HUES48 (cell line): ENCODE data around the gene CEP70.
"Not testable (repeated sequence)": the region's sequence is repeated elsewhere in the genome, so short reads cannot be mapped to it uniquely, and the experiment has no call there.

ENCODE experiments used
- H3K27ac ChIP-seq: one replicate; pipeline ENCODE4 v1.7.0; 2013; ENCODE audit warnings: low read depth, low read length, inconsistent platforms
- H3K27me3 ChIP-seq: 2 replicates; pipeline ENCODE4 v1.6.1; 2013; ENCODE audit warnings: mild to moderate bottlenecking, low read length; ENCODE audit not compliant: control insufficient read depth, insufficient read depth
- H3K36me3 ChIP-seq: 2 replicates; pipeline ENCODE4 v1.6.1; 2013; ENCODE audit warnings: low read length; ENCODE audit not compliant: control insufficient read depth, insufficient read depth
- H3K4me1 ChIP-seq: 2 replicates; pipeline ENCODE4 v1.6.1; 2013; ENCODE audit warnings: mild to moderate bottlenecking, low read length; ENCODE audit not compliant: control insufficient read depth, insufficient read depth
- H3K4me3 ChIP-seq: 2 replicates; pipeline ENCODE4 v1.5.1; 2013; ENCODE audit warnings: mild to moderate bottlenecking, low read depth, low read length
- H3K9ac ChIP-seq: 2 replicates; pipeline ENCODE4 v1.6.1; 2013; ENCODE audit warnings: mild to moderate bottlenecking, low read depth, low read length, moderate library complexity
- H3K9me3 ChIP-seq: 2 replicates; pipeline ENCODE4 v1.6.1; 2013; ENCODE audit warnings: low read length; ENCODE audit not compliant: control insufficient read depth, insufficient read depth

The CEP70 gene

GRCh38 chr3:138509586-138509985 lies 84.5 kb downstream of the CEP70 start:
- Histone ChIP-seq H3K27me3 (no peaks in the 10 kb centered on the region), H3K9ac (no peak overlapping the region), H3K9me3 (no peaks in the 10 kb centered on the region), H3K27ac (no peak overlapping the region), H3K4me3 (no peak overlapping the region), H3K4me1 (peaks cover 7% of the 10 kb centered on the region; the same call in 1 of the 2 replicates), H3K36me3 (no peaks in the 10 kb centered on the region)

DNA sequence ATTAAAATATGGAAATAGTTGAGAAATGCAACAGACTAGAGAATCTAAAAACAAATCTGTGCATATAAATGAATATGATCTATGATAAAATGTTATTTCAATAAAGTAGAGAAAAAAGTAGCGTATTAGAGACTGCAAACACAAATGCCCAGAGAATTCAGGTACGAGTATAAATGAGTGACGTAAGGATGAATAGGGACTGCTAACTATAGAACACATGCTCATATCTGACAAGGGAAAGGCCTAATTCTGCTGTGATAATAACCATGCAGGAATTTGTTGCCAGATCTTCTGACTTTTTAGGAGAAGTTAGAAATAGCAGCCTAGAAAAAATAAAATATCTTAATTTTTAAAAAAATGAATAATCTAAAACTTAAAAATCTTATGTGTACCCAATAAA lies 86.5 kb downstream of the CEP70 start:
- Histone ChIP-seq H3K27me3 (no peaks in the 10 kb centered on the region), H3K27ac (no peak overlapping the region), H3K9ac (no peak overlapping the region), H3K36me3 (no peaks in the 10 kb centered on the region; the same call in 1 of the 2 replicates), H3K9me3 (no peaks in the 10 kb centered on the region), H3K4me3 (no peak overlapping the region), H3K4me1 (peaks cover 7% of the 10 kb centered on the region; the same call in 1 of the 2 replicates)

- no peaks in the 10 kb centered on the region for H3K27me3 ChIP-seq
- H3K27ac ChIP-seq: no peak overlapping the region
- no peak overlapping the region for H3K9ac ChIP-seq
- peaks cover 12% of the 10 kb centered on the region for H3K4me1 ChIP-seq
- H3K9me3 ChIP-seq: no peaks in the 10 kb centered on the region
- H3K36me3 ChIP-seq: peaks cover 10% of the 10 kb centered on the region; the same call in 1 of the 2 replicates
- H3K4me3 ChIP-seq: no peak overlapping the region
Observed at GRCh38 chr3:138498991-138499390, 95.1 kb downstream of the CEP70 start.

DNA sequence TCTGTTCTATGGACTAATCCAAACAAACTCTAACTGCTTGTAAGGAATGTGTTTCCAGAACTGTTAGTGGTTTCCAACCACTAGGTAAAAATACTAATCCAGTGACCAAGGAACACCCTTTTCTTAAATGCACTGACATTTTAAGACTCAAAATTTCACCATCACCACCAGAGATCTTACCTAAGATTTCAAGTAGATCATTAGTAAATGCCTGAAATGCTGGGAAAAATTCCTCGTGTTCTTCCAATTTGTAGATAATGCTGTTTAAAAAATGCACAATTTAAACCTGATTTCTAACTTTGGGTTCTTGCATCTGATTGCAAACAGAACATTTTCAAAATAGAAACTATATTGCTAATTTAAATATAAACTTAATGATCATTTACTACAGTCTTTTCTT lies 96.2 kb downstream of the CEP70 start:
- H3K4me1 ChIP-seq: peaks cover 12% of the 10 kb centered on the region
- no peak overlapping the region for H3K9ac ChIP-seq
- no peak overlapping the region for H3K4me3 ChIP-seq
- no peaks in the 10 kb centered on the region for H3K27me3 ChIP-seq
- no peak overlapping the region for H3K27ac ChIP-seq
- H3K36me3 ChIP-seq: peaks cover 12% of the 10 kb centered on the region; the same call in 1 of the 2 replicates
- H3K9me3 ChIP-seq: no peaks in the 10 kb centered on the region

DNA sequence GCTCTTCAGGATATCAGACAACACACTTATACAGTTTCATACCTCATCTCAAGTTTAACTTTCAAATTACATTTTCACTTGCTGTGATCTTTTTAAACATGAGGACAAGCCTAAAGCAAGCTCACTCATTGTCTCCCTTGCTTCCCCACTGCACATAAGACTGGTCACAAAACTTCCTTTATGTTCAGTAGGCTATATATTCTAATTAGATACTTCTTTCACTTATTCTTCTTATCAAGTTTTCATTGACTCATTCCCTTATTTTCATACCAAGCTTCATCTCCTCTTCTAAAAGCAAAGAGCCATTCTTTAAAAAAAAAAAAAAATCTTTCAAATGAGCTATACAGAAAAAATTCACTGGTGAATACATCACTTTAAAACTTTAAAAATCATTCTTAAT lies 97.0 kb downstream of the CEP70 start:
- Histone ChIP-seq H3K4me3 (no peak overlapping the region), H3K4me1 (peaks cover 12% of the 10 kb centered on the region), H3K36me3 (peaks cover 15% of the 10 kb centered on the region; the same call in 1 of the 2 replicates), H3K27me3 (no peaks in the 10 kb centered on the region), H3K9ac (no peak overlapping the region), H3K9me3 (no peaks in the 10 kb centered on the region), H3K27ac (no peak overlapping the region)

DNA sequence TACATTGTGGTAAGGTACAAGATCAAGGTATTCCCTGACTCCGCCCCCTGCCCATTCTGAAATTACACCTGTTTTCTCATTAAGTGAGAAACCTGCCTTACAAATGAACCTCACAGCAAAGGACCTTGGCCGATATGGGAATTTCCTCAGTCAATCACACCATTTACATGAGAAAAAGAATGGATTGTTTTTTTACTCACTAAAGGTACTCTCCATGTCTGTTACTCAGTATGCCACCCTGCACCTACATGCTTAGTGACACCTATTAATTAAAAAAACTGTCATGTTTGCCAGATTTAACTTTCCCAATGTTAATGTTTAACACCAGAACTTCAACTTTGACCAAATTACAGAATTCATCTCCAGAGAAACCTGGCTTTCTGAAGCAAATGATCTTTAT lies 97.6 kb downstream of the CEP70 start:
- Histone ChIP-seq H3K4me1 (peaks cover 12% of the 10 kb centered on the region), H3K36me3 (peaks cover 15% of the 10 kb centered on the region; the same call in 1 of the 2 replicates)

GRCh38 chr3:138495638-138496037 lies 98.4 kb downstream of the CEP70 start:
- Histone ChIP-seq H3K36me3 (peaks cover 15% of the 10 kb centered on the region; the same call in 1 of the 2 replicates), H3K4me1 (peaks cover 12% of the 10 kb centered on the region)
- not testable (repeated sequence) for H3K9me3 ChIP-seq, H3K4me3 ChIP-seq, H3K27ac ChIP-seq, H3K27me3 ChIP-seq, H3K9ac ChIP-seq

More for the DNA sequence above, 97.6 kb downstream of the CEP70 start:
- no peak overlapping the region for H3K27ac ChIP-seq
- no peak overlapping the region for H3K9ac ChIP-seq
- H3K27me3 ChIP-seq: no peaks in the 10 kb centered on the region
- H3K9me3 ChIP-seq: no peaks in the 10 kb centered on the region; the same call in 1 of the 2 replicates
- no peak overlapping the region for H3K4me3 ChIP-seq

- Histone ChIP-seq H3K36me3 (peaks cover 10% of the 10 kb centered on the region; the same call in 1 of the 2 replicates), H3K27ac (no peak overlapping the region), H3K27me3 (no peaks in the 10 kb centered on the region), H3K9me3 (peaks cover 7% of the 10 kb centered on the region), H3K4me1 (peaks cover 12% of the 10 kb centered on the region), H3K9ac (no peak overlapping the region), H3K4me3 (no peak overlapping the region)
Observed at GRCh38 chr3:138494607-138494929, 99.5 kb downstream of the CEP70 start.

DNA sequence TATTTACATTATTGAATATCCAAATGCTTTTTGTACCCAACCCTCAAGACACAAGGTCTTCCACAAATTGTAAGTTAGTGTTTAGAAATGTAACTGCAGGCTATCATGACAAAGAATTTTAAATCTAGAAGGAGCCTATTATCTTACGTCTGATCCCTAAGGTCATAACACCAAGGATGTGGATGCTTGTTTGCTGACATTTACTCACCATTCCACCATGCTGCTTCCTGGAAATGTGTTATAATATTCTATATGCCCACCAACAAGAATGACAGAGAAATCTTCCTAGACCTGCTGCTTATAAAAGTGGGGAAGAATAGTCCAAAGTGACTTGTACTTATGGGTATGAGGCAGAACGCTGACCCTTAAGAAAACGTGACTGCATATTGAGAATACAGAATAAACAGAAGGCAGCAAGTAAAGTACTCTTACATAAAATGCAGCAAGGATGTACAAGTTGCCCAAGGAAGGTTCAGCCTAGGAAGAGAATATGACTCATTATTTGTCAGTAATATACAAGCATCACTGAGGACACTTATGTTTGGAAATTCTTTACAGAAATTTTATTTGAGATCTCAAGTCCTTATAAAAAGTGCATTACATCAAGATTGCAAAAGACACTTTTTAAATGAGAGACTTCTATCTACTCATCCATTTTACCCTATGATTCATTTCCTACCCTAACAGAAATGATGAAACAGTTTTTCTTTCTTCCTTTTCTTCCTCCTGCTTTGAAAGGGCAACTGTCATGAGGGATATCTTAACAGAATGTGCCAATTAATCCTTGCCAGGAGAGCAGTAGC lies 100.1 kb downstream of the CEP70 start:
- no peak overlapping the region for H3K4me3 ChIP-seq
- peaks cover 5% of the 10 kb centered on the region; the same call in 1 of the 2 replicates for H3K36me3 ChIP-seq
- H3K27ac ChIP-seq: no peak overlapping the region
- no peaks in the 10 kb centered on the region for H3K27me3 ChIP-seq
- H3K9ac ChIP-seq: no peak overlapping the region
- H3K4me1 ChIP-seq: peaks cover 12% of the 10 kb centered on the region
- peaks cover 9% of the 10 kb centered on the region for H3K9me3 ChIP-seq

DNA sequence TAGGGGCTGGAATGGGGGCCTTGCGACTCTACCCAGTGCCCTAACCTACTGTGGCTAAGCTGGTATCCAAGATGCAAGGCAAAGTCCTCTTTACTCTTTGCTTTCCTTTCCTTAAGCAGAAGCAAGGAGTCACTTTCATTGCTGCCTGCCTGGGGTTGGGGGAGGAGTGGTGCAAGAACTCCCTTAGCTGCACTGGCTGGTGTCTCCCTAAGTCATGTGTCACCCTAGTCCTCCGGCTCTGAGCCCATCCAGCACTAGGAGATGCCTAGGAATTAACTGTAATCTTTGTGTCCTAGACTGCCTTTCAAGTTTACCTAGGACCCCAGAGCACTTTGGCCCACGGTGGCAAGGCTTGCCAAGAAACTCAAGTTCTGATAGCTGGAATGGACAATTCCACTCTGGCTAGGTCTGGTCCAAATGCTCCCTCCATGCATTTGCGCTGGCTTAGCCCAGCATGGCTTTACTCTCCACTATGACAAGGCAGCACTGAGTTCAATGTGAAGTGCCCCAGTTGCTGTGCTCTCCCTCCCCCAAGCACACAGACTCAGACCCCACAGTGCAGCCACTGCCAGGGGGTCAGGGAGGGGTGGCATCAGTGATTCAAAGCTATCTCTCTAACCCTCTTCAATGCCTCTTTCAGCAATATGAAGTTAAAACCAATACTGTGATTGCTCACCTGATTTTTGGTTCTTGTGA lies 100.9 kb downstream of the CEP70 start:
- no peaks in the 10 kb centered on the region for H3K27me3 ChIP-seq
- H3K9me3 ChIP-seq: peaks cover 13% of the 10 kb centered on the region
- peaks cover 12% of the 10 kb centered on the region for H3K4me1 ChIP-seq
- peaks cover 5% of the 10 kb centered on the region; the same call in 1 of the 2 replicates for H3K36me3 ChIP-seq
- no peak overlapping the region for H3K9ac ChIP-seq
- no peak overlapping the region for H3K4me3 ChIP-seq
- no peak overlapping the region for H3K27ac ChIP-seq

- H3K27ac ChIP-seq: no peak overlapping the region
Observed at GRCh38 chr3:138491971-138492370, 102.1 kb downstream of the CEP70 start.

More at GRCh38 chr3:138491971-138492370, 102.1 kb downstream of the CEP70 start:
- H3K9me3 ChIP-seq: peaks cover 24% of the 10 kb centered on the region
- no peak overlapping the region for H3K9ac ChIP-seq
- peaks cover 11% of the 10 kb centered on the region for H3K4me1 ChIP-seq
- no peaks in the 10 kb centered on the region for H3K27me3 ChIP-seq
- H3K36me3 ChIP-seq: peaks cover 5% of the 10 kb centered on the region; the same call in 1 of the 2 replicates
- H3K4me3 ChIP-seq: no peak overlapping the region
